ENCODE data around the gene BCAS1. TPM values are rescaled to one million over a fixed set of nuclear protein-coding genes. Genes with fewer than 3 reads are reported as not detected.

The BCAS1 gene
- total and polyA plus RNA-seq, 2 donors (not counting 3 experiments of a cell fraction or from before 2014, with no cell fraction given): not detected

DNA sequence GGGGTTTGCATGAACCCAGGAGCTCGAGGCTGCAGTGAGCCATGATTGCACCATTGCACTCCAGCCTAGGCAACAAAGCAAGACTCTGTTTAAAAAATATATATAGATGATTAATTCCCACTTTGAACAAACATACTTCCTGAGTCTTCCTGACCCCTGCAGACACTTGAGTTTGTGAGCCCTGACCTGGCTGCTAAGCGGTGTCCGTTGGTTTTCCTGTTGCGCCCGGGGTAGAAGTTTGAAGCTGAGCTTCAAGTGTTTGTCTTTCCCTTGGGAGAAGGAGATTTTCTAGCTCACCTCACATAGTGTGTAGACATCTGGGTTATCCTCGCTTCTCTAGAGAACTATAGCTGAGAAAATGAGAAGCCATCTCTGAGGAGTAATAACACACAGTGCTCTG lies 11.7 kb upstream of the BCAS1 start:
- Histone ChIP-seq H3K79me2 (ENCODE audit: control insufficient read depth, insufficient read depth, low read length) (no peaks in the 10 kb centered on the region), H3K4me1 (ENCODE audit: control insufficient read depth, extremely low read depth, insufficient read depth, low read length) (peaks cover 4% of the 10 kb centered on the region), H3K9ac (replicated peaks; ENCODE audit: extremely low read depth, insufficient read depth, low read length) (no peak overlapping the region), H3K9me1 (replicated peaks; ENCODE audit: control insufficient read depth, extremely low read depth, insufficient read depth, low read length) (no peaks in the 10 kb centered on the region), H3K27me3 (ENCODE audit: control insufficient read depth in 2 of 2, insufficient read depth in 2 of 2, low read length in 2 of 2) (no peaks in the 10 kb centered on the region), H4K20me1 (replicated peaks; ENCODE audit: control insufficient read depth, extremely low read depth, insufficient read depth, low read length) (no peaks in the 10 kb centered on the region), H3K36me3 (ENCODE audit: control insufficient read depth in 2 of 2, extremely low read depth in 1 of 2, insufficient read depth in 2 of 2, low read length in 2 of 2) (no peaks in the 10 kb centered on the region), H3K4me2 (ENCODE audit: insufficient read depth, low read length) (no peak overlapping the region), H3K4me3 (replicated peaks in 1 of 3; ENCODE audit: insufficient read depth in 1 of 3, low read depth in 1 of 3, low read length in 3 of 3) (no peak overlapping the region), H2AFZ (ENCODE audit: low read depth, low read length) (no peak overlapping the region), H3K27ac (ENCODE audit: insufficient read depth, low read depth, low read length) (no peak overlapping the region), H3K9me3 (replicated peaks; ENCODE audit: control insufficient read depth, insufficient read depth, low read length) (no peaks in the 10 kb centered on the region)
- CTCF ChIA-PET: interaction anchor here (0.8 to 2.4 kb wide), 3 partner anchors 10 to 21 kb away, joined by 3 to 8 read pairs (median 5); no protein-coding TSS in a partner anchor
- no peak for TF ChIP-seq GATA2 (IDR thresholded peaks at IDR 0.05; ENCODE audit: insufficient read depth, insufficient read length, low read depth, low read length)
- no peak for TF ChIP-seq MYC (IDR thresholded peaks at IDR 0.05; ENCODE audit: low read depth, low read length)
- TF ChIP-seq FOS (IDR thresholded peaks at IDR 0.05; ENCODE audit: borderline replicate concordance, insufficient read depth, low read length): no peak
- no peak for FAIRE-seq
- POLR2A ChIA-PET: no interaction called here
- intact Hi-C loops (cut with micrococcal nuclease) (no loop called here), dilution Hi-C loops (cut with MboI; ENCODE audit: extremely low pct_ligation_motif_present, low sequenced_read_pairs) (no loop called here)
- no peak for DNase-seq (ENCODE audit: low read depth, low spot score)
- no TSS peak for BruUV-seq (replicated peaks)

DNA sequence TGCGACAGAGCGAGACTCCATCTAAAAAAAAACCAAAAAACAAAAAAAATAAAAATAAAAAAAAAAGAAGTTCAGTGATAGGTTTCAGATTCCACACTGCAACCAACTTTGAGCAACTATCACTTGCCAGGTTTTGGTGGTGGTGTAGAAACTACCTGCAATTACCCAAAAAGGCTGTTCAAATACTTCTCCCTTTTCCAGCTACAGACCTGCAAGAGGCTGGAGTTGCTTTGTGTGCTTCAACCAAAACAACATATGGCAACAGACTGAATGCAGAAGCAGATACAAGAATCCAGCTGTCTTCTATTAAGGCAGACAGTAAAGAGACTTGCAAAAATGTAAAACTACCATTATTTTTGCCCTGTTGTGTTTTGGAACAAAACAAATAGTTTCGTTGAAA lies 9.3 kb upstream of the BCAS1 start:
- BruUV-seq (replicated peaks): no TSS peak
- Histone ChIP-seq H4K20me1 (replicated peaks; ENCODE audit: control insufficient read depth, extremely low read depth, insufficient read depth, low read length) (no peaks in the 10 kb centered on the region), H3K27ac (ENCODE audit: insufficient read depth, low read depth, low read length) (no peak overlapping the region), H3K27me3 (ENCODE audit: control insufficient read depth in 2 of 2, insufficient read depth in 2 of 2, low read length in 2 of 2) (no peaks in the 10 kb centered on the region), H3K9me1 (replicated peaks; ENCODE audit: control insufficient read depth, extremely low read depth, insufficient read depth, low read length) (no peaks in the 10 kb centered on the region), H3K4me2 (ENCODE audit: insufficient read depth, low read length) (no peak overlapping the region), H3K79me2 (ENCODE audit: control insufficient read depth, insufficient read depth, low read length) (no peaks in the 10 kb centered on the region), H3K36me3 (ENCODE audit: control insufficient read depth in 2 of 2, extremely low read depth in 1 of 2, insufficient read depth in 2 of 2, low read length in 2 of 2) (no peaks in the 10 kb centered on the region), H3K9me3 (replicated peaks; ENCODE audit: control insufficient read depth, insufficient read depth, low read length) (no peaks in the 10 kb centered on the region), H3K4me1 (ENCODE audit: control insufficient read depth, extremely low read depth, insufficient read depth, low read length) (peaks cover 4% of the 10 kb centered on the region), H2AFZ (ENCODE audit: low read depth, low read length) (no peak overlapping the region), H3K9ac (replicated peaks; ENCODE audit: extremely low read depth, insufficient read depth, low read length) (no peak overlapping the region), H3K4me3 (replicated peaks in 1 of 3; ENCODE audit: insufficient read depth in 1 of 3, low read depth in 1 of 3, low read length in 3 of 3) (no peak overlapping the region)
- ChIA-PET POLR2A (no interaction called here), CTCF (no interaction called here)
- no peak for FAIRE-seq
- intact Hi-C loops (cut with micrococcal nuclease) (no loop called here), dilution Hi-C loops (cut with MboI; ENCODE audit: extremely low pct_ligation_motif_present, low sequenced_read_pairs) (no loop called here)
- no peak for DNase-seq (ENCODE audit: low read depth, low spot score)
- TF ChIP-seq, protein P1, sequence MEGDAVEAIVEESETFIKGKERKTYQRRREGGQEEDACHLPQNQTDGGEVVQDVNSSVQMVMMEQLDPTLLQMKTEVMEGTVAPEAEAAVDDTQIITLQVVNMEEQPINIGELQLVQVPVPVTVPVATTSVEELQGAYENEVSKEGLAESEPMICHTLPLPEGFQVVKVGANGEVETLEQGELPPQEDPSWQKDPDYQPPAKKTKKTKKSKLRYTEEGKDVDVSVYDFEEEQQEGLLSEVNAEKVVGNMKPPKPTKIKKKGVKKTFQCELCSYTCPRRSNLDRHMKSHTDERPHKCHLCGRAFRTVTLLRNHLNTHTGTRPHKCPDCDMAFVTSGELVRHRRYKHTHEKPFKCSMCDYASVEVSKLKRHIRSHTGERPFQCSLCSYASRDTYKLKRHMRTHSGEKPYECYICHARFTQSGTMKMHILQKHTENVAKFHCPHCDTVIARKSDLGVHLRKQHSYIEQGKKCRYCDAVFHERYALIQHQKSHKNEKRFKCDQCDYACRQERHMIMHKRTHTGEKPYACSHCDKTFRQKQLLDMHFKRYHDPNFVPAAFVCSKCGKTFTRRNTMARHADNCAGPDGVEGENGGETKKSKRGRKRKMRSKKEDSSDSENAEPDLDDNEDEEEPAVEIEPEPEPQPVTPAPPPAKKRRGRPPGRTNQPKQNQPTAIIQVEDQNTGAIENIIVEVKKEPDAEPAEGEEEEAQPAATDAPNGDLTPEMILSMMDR (IDR thresholded peaks at IDR 0.05; ENCODE audit: extremely low read depth in 1 of 2, insufficient read depth in 1 of 2, low read depth in 1 of 2, low read length in 2 of 2): no peak
- TF ChIP-seq FOS (IDR thresholded peaks at IDR 0.05; ENCODE audit: borderline replicate concordance, insufficient read depth, low read length) (no peak), POLR2A (IDR thresholded peaks at IDR 0.05; ENCODE audit: low read depth, low read length) (no peak), MYC (IDR thresholded peaks at IDR 0.05; ENCODE audit: low read depth, low read length) (no peak), EZH2 (IDR thresholded peaks at IDR 0.05; ENCODE audit: borderline replicate concordance, low read depth, low read length, severe bottlenecking) (no peak), POLR2AphosphoS5 (IDR thresholded peaks at IDR 0.05; ENCODE audit: insufficient read depth, low read depth, low read length) (no peak), GATA2 (IDR thresholded peaks at IDR 0.05; ENCODE audit: insufficient read depth, insufficient read length, low read depth, low read length) (no peak)
- TF ChIP-seq, protein P2, sequence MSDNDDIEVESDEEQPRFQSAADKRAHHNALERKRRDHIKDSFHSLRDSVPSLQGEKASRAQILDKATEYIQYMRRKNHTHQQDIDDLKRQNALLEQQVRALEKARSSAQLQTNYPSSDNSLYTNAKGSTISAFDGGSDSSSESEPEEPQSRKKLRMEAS (IDR thresholded peaks at IDR 0.05; ENCODE audit: insufficient read depth, insufficient read length): no peak
